Hematopoietic multipotent progenitor cell treated with erythropoietin and hydrocortisone succinate and interleukin-3 and kit ligand, for 4 days (in vitro differentiated cells): Measurements from ENCODE around the gene APOBEC3C.
"Not testable (repeated sequence)": the region's sequence is repeated elsewhere in the genome, so short reads cannot be mapped to it uniquely, and the experiment has no call there.

ENCODE experiments used
- DNase-seq: peaks from one replicate; pipeline ENCODE4 v3.0.0-alpha.2; 2015

Gene APOBEC3C

GRCh38 chr22:39066442-39067276 is 52.6 kb downstream of the APOBEC3C start:
- DNase-seq: not testable (repeated sequence)

DNA sequence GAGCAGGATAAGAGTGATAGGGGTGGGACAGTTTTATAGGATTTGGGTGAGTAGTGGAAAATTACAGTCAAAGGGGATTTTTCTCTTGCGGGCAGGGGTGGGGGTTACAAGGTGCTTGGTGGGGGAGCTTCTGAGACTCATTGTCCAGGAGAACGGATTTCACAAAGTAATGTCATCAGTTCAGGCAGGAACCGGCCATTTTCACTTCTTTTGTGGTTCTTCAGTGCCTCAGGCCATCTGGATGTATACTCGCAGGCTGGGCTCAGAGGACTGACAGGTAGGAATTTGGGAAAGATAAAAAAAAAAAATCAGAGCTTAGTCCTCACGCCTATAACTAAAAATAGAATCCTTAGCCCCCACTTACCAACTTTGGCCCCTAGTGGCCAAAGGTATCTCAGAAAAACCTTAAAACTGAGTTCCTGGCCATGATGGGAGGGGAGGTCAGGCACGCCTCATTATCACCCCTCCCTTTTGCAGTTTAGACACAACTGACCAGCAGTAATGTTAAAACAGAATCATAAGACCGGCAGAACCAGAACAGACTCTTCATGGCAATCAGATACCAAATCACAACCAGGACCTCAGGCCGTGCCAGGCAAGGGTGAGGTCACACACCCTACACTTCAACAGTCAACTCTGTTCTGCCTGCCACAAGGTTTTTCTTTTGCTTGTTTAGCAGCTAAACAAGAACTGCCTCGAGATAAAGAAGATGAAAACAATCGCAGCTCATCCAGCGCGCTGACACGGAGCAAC is 54.2 kb downstream of the APOBEC3C start:
- DNase-seq: no peak
